GM12878 (cell line): ENCODE measurements around the gene IGSF22. TPM values are rescaled to one million over a fixed set of nuclear protein-coding genes. Genes with fewer than 3 reads are reported as not detected.
A peak's percentile ranks its signal among the peaks of the same experiment; 100 is the strongest.

Source experiments
- ATAC-seq: fragments of 200-7000 bp; cut with Tn5 transposase; 3 replicates; pipeline ENCODE4 v1.9.1; 2020; ENCODE audit warnings: mild to moderate bottlenecking, moderate library complexity
- BruUV-seq: library from RNA; stranded (reverse); fragments of 400-500 nt; replicated peaks from 2 replicates; lab custom pipeline; 2021; lab: Mats Ljungman, UMichigan
- CTCF ChIA-PET: fragments of 300-600 bp; sonication (Branson Sonifier 250); formaldehyde crosslinking; extraction: SDS; loops from one replicate; lab custom pipeline; 2021; ENCODE audit warnings: inconsistent platforms; lab: Yijun Ruan, JAX
- POLR2A ChIA-PET: fragments of 350-600 bp; formaldehyde crosslinking; extraction: SDS; loops from one replicate; lab custom pipeline; 2021; ENCODE audit warnings: inconsistent platforms; lab: Charles Lee
- RAD21 ChIA-PET: fragments of 300-600 bp; sonication (Branson Sonifier 250); formaldehyde crosslinking; loops from one replicate; lab custom pipeline; 2023; ENCODE audit warnings: antibody characterized with exemption; ENCODE audit not compliant: unreplicated experiment; lab: Charles Lee
- SMC1A ChIA-PET: fragments of 300-600 bp; sonication (Branson Sonifier 250); formaldehyde crosslinking; loops from one replicate; lab custom pipeline; 2023; ENCODE audit not compliant: unreplicated experiment, uncharacterized antibody; lab: Charles Lee
- DNase-seq: peaks from one replicate; pipeline ENCODE4 v3.0.0-alpha.2; 2011; ENCODE audit warnings: low read depth, low spot score
- FAIRE-seq: peaks from 3 replicates; lab custom pipeline; 2011; peaks lifted over from hg19 to GRCh38; lab: Jason Lieb, UNC
- H2AFZ ChIP-seq: 2 replicates; pipeline ENCODE4 v1.6.0; 2011; ENCODE audit warnings: low read depth, low read length, control low read depth; ENCODE audit not compliant: control insufficient read depth
- H3K27ac ChIP-seq: 2 replicates; pipeline ENCODE4 v1.5.1; 2011; ENCODE audit warnings: control low read depth; ENCODE audit not compliant: control insufficient read depth, insufficient read depth
- H3K27me3 ChIP-seq, 2 experiments: replicated peaks in 1 of 2; 2 replicates each; pipeline versions ENCODE4 v1.6.0 to v1.6.1; 2011; ENCODE audit warnings: low read length in 1 of 2; ENCODE audit not compliant: control insufficient read depth in 2 of 2, insufficient read depth in 2 of 2
- H3K36me3 ChIP-seq, 2 experiments: 2 replicates each; pipeline ENCODE4 v1.5.1; 2011; ENCODE audit warnings: low read length in 1 of 2; ENCODE audit not compliant: control insufficient read depth in 2 of 2, insufficient read depth in 2 of 2
- H3K4me1 ChIP-seq: 2 replicates; pipeline ENCODE4 v1.6.1; 2011; ENCODE audit warnings: mild to moderate bottlenecking, low read length, moderate library complexity, mixed read lengths; ENCODE audit not compliant: control insufficient read depth, insufficient read depth
- H3K4me2 ChIP-seq: 2 replicates; pipeline ENCODE4 v1.6.0; 2011; ENCODE audit warnings: control low read depth; ENCODE audit not compliant: control insufficient read depth, insufficient read depth
- H3K4me3 ChIP-seq: fragments of 200-600 bp; sonication (generic); 2 replicates; pipeline ENCODE4 v1.5.1; 2016
- H3K79me2 ChIP-seq: 2 replicates; pipeline ENCODE4 v1.6.0; 2011; ENCODE audit warnings: low read length; ENCODE audit not compliant: control insufficient read depth, insufficient read depth
- H3K9ac ChIP-seq: 2 replicates; pipeline ENCODE4 v1.8.0; 2011; ENCODE audit warnings: low read length, control low read depth, mixed read lengths; ENCODE audit not compliant: control insufficient read depth, insufficient read depth
- H3K9me3 ChIP-seq: replicated peaks from 3 replicates; pipeline ENCODE4 v1.5.1; 2011; ENCODE audit warnings: mild to moderate bottlenecking, low read length; ENCODE audit not compliant: control insufficient read depth, insufficient read depth
- H4K20me1 ChIP-seq: 2 replicates; pipeline ENCODE4 v1.6.0; 2011; ENCODE audit not compliant: control insufficient read depth, insufficient read depth
- NR2C2 ChIP-seq: IDR thresholded peaks from 2 replicates; pipeline ENCODE4 v1.6.1; 2011; ENCODE audit warnings: borderline replicate concordance, low read depth; ENCODE audit not compliant: control insufficient read depth, insufficient read length
- ZNF592 ChIP-seq: fragments of 450-650 bp; IDR thresholded peaks from 2 replicates; pipeline ENCODE4 v1.6.1; 2017; ENCODE audit warnings: mild to moderate bottlenecking, moderate library complexity
- WGBS: methylation state at CpG from one replicate; pipeline ENCODE4 v1.1.6; 2016; ENCODE audit warnings: low lambda C conversion rate; ENCODE audit not compliant: insufficient replicate concordance, insufficient coverage; ENCODE audit errors: missing lambda C conversion rate; 5-methylcytosine and 5-hydroxymethylcytosine counted together
- in situ Hi-C: fragments of 300-500 bp; cut with MboI; formaldehyde crosslinking; loops from 9 replicates; pipeline ENCODE4 v1.14.3; 2018; ENCODE audit warnings: mixed read lengths
- intact Hi-C: fragments of 100-400 bp; cut with micrococcal nuclease; formaldehyde crosslinking; loops from one replicate; pipeline ENCODE4 v1.14.2; 2022; ENCODE audit not compliant: unreplicated experiment
- polyA plus RNA-seq, 11 experiments: library from polyadenylated mRNA; depleted of rRNA in 4 of 11; unstranded in 6 of 11; stranded (reverse) in 5 of 11; fragments of >200 nt; fragmentation: Nextera tagmentation in 4 of 11; fragmentation: Illumina TruSeq in 1 of 11; extraction: Ambion mirVana in 4 of 11; extraction: Trizol in 1 of 11; gene quantifications; 1 replicate in 1 of 11; 2 replicates in 10 of 11; pipeline versions ENCODE4 v1.2.1 to v1.2.3, GENCODE V29; 2011 to 2016; ENCODE audit warnings: inconsistent platforms in 2 of 11, missing spikeins in 2 of 11, low read depth in 1 of 11
- total RNA-seq, 4 experiments: library from RNA; depleted of rRNA in 3 of 4; stranded (reverse); fragments of >200 nt in 3 of 4; fragmentation: Illumina TruSeq in 1 of 4; extraction: Trizol in 1 of 4; gene quantifications; 2 replicates each; pipeline versions ENCODE4 v1.2.1 to v1.2.3, GENCODE V29; 2013 to 2021
- TF ChIP-seq, protein P1 (sequence below): IDR thresholded peaks from 2 replicates; pipeline ENCODE4 v1.6.1; 2012; ENCODE audit warnings: mild to moderate bottlenecking, low read depth, low read length

IGSF22 gene
- total and polyA plus RNA-seq, 10 of the 15 experiments (the other 5 are each of a cell fraction or from before 2014, with no cell fraction given): 0.02 to 0.18 TPM; not detected in 8

DNA sequence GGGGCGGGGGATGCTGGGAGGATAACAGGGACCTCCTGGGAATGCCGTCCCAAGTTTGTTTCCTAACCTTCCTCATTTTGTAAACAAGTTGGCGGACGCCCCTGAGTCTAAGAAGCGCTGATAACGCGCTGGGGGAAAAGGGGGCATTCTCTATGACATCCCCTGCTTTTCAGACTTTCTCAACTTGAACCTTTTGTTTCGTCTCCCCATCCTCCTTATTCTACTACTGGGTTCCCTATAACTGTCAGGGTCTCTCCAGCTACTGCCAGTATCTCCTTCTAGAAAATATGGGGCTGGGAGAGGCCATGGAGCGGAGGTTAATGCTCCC is 26.8 kb downstream of the IGSF22 start:
- whole genome bisulfite sequencing: 7% methylated on average over 9 of the region's 9 CpGs
- H3K9ac ChIP-seq: no peak overlapping the region
- peaks cover 7 to 16% of the 10 kb centered on the region in 2 experiments for H3K27me3 ChIP-seq
- no peak for DNase-seq
- H4K20me1 ChIP-seq: no peaks in the 10 kb centered on the region
- peak overlapping the region; percentile 4; the same call in 1 of the 2 replicates for H2AFZ ChIP-seq
- ChIA-PET CTCF (no interaction called here), POLR2A (no interaction called here), RAD21 (no interaction called here), SMC1A (no interaction called here)
- FAIRE-seq: no peak
- no peak for TF ChIP-seq NR2C2
- H3K4me1 ChIP-seq: peaks cover 6% of the 10 kb centered on the region; the same call in 1 of the 2 replicates
- peak overlapping the region; percentile 91 for H3K4me2 ChIP-seq
- peak overlapping the region; percentile 73 for H3K4me3 ChIP-seq
- ATAC-seq: no peak
- no peaks in the 10 kb centered on the region for H3K36me3 ChIP-seq
- in situ Hi-C loops (no loop called here), intact Hi-C loops (no loop called here)
- no peaks in the 10 kb centered on the region for H3K9me3 ChIP-seq
- BruUV-seq: no TSS peak
- H3K79me2 ChIP-seq: no peaks in the 10 kb centered on the region
- H3K27ac ChIP-seq: no peak overlapping the region

DNA sequence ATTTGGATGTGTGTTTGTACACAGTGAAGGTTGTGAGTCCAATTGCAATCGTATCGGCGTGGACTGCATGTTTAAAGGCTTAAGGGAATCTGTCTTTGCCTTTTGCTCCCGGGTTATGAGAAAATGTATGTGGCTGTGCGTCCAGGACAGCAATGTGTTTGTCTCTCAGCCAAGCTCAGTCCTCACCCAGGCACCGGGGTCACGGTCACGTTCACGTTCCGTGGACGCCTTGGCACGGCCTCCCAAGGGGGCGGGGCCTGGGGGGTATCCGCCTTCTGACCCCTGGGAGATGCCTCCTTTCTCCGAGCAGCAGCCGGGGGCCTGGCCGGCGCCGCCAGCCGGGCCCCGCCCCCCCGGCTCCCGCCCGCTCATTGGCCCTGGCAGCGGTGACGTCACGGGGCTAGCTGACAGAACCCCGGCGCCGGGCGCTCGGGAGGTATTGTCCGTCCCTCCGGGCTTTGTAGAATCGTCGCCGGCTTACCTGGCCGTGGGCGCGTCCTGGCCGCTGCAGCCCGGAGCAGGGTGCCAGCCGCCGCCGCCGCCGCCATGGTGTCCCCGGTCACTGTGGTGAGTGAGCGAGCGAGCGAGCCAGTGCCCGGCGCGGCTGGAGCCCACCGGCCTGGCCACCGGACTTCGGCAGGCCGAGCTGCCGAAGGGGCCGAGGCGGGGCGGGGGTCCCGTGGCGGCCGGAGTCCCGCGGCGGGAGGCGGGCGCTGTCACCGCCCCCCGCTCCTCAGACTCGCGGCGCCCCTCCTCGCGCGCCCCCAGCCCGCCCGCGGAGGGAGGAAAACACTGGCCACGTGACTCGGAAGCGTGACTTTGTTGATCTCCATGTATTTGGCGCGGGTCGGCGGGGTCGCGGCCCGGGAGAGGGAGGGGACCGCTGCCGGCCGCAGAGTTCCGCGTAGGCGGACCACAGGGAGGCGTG is 27.4 kb downstream of the IGSF22 start, which contains the start of gene TMEM86A:
Gene TMEM86A (plus strand): TSS at position 439 of the 928 bp plus-strand sequence. CDS start 108 bp downstream, at position 547.
- Histone ChIP-seq H3K36me3 (no peaks in the 10 kb centered on the region), H3K4me2 (peak within 1 kb of the TSS; percentile 91), H3K27ac (no peak within 1 kb of the TSS), H3K9ac (no peak within 1 kb of the TSS), H3K79me2 (no peaks in the 10 kb centered on the region), H3K27me3 (peaks cover 5 to 16% of the 10 kb centered on the region in 2 experiments), H3K4me3 (peak within 1 kb of the TSS; percentile 73), H2AFZ (peak within 1 kb of the TSS; percentile 68), H3K9me3 (no peaks in the 10 kb centered on the region), H3K4me1 (peaks cover 6% of the 10 kb centered on the region; the same call in 1 of the 2 replicates), H4K20me1 (no peaks in the 10 kb centered on the region)
- ChIA-PET POLR2A (interaction anchor here (1.6 kb wide), 1 partner anchor 65 kb away, joined by 4 read pairs; the partner anchor contains the start of gene SPTY2D1), RAD21 (no interaction called here), CTCF (interaction anchor here (1.0 to 1.8 kb wide), 4 partner anchors 23 to 33 kb away, joined by 3 to 5 read pairs (median 3); partner anchors contain the start of gene IGSF22), SMC1A (interaction anchor here (0.7 kb wide), 1 partner anchor 22 kb away, joined by 3 read pairs; no protein-coding TSS in a partner anchor)
- WGBS: 3% methylated on average over 42 of the region's 98 CpGs
- no peak for DNase-seq
- in situ Hi-C loops: no loop called here
- FAIRE-seq: no peak
- intact Hi-C loops: no loop called here
- peak; percentile 94 for ATAC-seq
- no TSS peak for BruUV-seq
- TF ChIP-seq, protein P1, sequence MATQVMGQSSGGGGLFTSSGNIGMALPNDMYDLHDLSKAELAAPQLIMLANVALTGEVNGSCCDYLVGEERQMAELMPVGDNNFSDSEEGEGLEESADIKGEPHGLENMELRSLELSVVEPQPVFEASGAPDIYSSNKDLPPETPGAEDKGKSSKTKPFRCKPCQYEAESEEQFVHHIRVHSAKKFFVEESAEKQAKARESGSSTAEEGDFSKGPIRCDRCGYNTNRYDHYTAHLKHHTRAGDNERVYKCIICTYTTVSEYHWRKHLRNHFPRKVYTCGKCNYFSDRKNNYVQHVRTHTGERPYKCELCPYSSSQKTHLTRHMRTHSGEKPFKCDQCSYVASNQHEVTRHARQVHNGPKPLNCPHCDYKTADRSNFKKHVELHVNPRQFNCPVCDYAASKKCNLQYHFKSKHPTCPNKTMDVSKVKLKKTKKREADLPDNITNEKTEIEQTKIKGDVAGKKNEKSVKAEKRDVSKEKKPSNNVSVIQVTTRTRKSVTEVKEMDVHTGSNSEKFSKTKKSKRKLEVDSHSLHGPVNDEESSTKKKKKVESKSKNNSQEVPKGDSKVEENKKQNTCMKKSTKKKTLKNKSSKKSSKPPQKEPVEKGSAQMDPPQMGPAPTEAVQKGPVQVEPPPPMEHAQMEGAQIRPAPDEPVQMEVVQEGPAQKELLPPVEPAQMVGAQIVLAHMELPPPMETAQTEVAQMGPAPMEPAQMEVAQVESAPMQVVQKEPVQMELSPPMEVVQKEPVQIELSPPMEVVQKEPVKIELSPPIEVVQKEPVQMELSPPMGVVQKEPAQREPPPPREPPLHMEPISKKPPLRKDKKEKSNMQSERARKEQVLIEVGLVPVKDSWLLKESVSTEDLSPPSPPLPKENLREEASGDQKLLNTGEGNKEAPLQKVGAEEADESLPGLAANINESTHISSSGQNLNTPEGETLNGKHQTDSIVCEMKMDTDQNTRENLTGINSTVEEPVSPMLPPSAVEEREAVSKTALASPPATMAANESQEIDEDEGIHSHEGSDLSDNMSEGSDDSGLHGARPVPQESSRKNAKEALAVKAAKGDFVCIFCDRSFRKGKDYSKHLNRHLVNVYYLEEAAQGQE: no peak
- TF ChIP-seq ZNF592: no peak
